ENCODE measurements around the gene LY86. TPM values are rescaled to one million over a fixed set of nuclear protein-coding genes. Genes with fewer than 3 reads are reported as not detected.

The LY86 gene
- total and polyA plus RNA-seq, 4 experiments from 2014 or later, result 1.0 to 4.6 (median 1.5) TPM

GRCh38 chr6:6619021-6619794, 30.7 kb downstream of the LY86 start:
- peaks cover 0 to 2% of the 10 kb centered on the region in 2 donors for H3K27me3 Mint-ChIP-seq
- intact Hi-C loops (cut with micrococcal nuclease), result loop anchor here (10.0 kb wide), 2 partner anchors 486 to 1844 kb away; partner anchors contain the start of genes CDYL and RREB1
- Histone ChIP-seq H3K9me3 (ENCODE audit: control insufficient read depth in 1 of 2, low read length in 2 of 2) (no peaks in the 10 kb centered on the region), H3K36me3 (ENCODE audit: insufficient read depth, low read length) (no peaks in the 10 kb centered on the region), H3K27ac (ENCODE audit: low read depth, low read length) (no peak overlapping the region), H3K4me1 (ENCODE audit: insufficient read depth, low read length) (peaks cover 19% of the 10 kb centered on the region), H3K27me3 (ENCODE audit: insufficient read depth, low read length) (no peaks in the 10 kb centered on the region), H3K4me3 (ENCODE audit: low read length in 2 of 2) (no peak overlapping the region)
- no peak for DNase-seq
- POLR2A ChIA-PET (ENCODE audit: partially characterized antibody), result no interaction called here
- peak overlapping the region in 3 of 7 donors; percentile 12 to 70 (median 53) for H3K27ac Mint-ChIP-seq
- CTCF ChIA-PET (ENCODE audit: partially characterized antibody), result interaction anchor here (1.4 to 1.9 kb wide), 3 partner anchors 13 to 72 kb away, joined by 3 to 9 read pairs (median 4); no protein-coding TSS in a partner anchor
- peaks cover 0 to 2% (median 0%) of the 10 kb centered on the region in 8 donors for H3K9me3 Mint-ChIP-seq
- no peak overlapping the region for H3K4me3 Mint-ChIP-seq
- no peaks in the 10 kb centered on the region for H3K36me3 Mint-ChIP-seq
- peaks cover 9 to 36% (median 26%) of the 10 kb centered on the region in 4 donors for H3K4me1 Mint-ChIP-seq

GRCh38 chr6:6620766-6621425, 32.4 kb downstream of the LY86 start:
- Histone ChIP-seq H3K4me1 (ENCODE audit: insufficient read depth, low read length) (peaks cover 2% of the 10 kb centered on the region), H3K27me3 (ENCODE audit: insufficient read depth, low read length) (no peaks in the 10 kb centered on the region), H3K36me3 (ENCODE audit: insufficient read depth, low read length) (no peaks in the 10 kb centered on the region), H3K27ac (ENCODE audit: low read depth, low read length) (no peak overlapping the region), H3K4me3 (ENCODE audit: low read length in 2 of 2) (no peak overlapping the region), H3K9me3 (ENCODE audit: control insufficient read depth in 1 of 2, low read length in 2 of 2) (no peaks in the 10 kb centered on the region)
- H3K27me3 Mint-ChIP-seq, result peaks cover 0 to 2% of the 10 kb centered on the region in 2 donors
- peaks cover 0 to 2% (median 0%) of the 10 kb centered on the region in 8 donors for H3K9me3 Mint-ChIP-seq
- H3K4me3 Mint-ChIP-seq, result no peak overlapping the region
- CTCF ChIA-PET (ENCODE audit: partially characterized antibody), result interaction anchor here (1.4 to 1.9 kb wide), 2 partner anchors 11 to 74 kb away, joined by 3 to 9 read pairs; no protein-coding TSS in a partner anchor
- intact Hi-C loops (cut with micrococcal nuclease), result no loop called here
- H3K36me3 Mint-ChIP-seq, result no peaks in the 10 kb centered on the region
- H3K4me1 Mint-ChIP-seq, result peaks cover 0 to 26% (median 15%) of the 10 kb centered on the region in 4 donors
- POLR2A ChIA-PET (ENCODE audit: partially characterized antibody), result interaction anchor here (0.6 kb wide), 1 partner anchor 144 kb away, joined by 3 read pairs; no protein-coding TSS in a partner anchor
- no peak for DNase-seq
- H3K27ac Mint-ChIP-seq, result peak overlapping the region in 1 of 7 donors; percentile 24

- Mint-ChIP-seq H3K27ac (no peak overlapping the region), H3K4me3 (no peak overlapping the region), H3K9me3 (peaks cover 0 to 2% (median 0%) of the 10 kb centered on the region in 8 donors), H3K27me3 (peaks cover 0 to 5% of the 10 kb centered on the region in 2 donors), H3K36me3 (no peaks in the 10 kb centered on the region), H3K4me1 (peaks cover 0 to 13% (median 6%) of the 10 kb centered on the region in 4 donors)
- ChIA-PET CTCF (ENCODE audit: partially characterized antibody) (interaction anchor here (1.1 kb wide), 1 partner anchor 11 kb away, joined by 3 read pairs; no protein-coding TSS in a partner anchor), POLR2A (ENCODE audit: partially characterized antibody) (no interaction called here)
- no peaks in the 10 kb centered on the region for H3K9me3 ChIP-seq (ENCODE audit: control insufficient read depth in 1 of 2, low read length in 2 of 2)
- H3K27ac ChIP-seq (ENCODE audit: low read depth, low read length), result no peak overlapping the region
- no peak for DNase-seq
- no peaks in the 10 kb centered on the region for H3K27me3 ChIP-seq (ENCODE audit: insufficient read depth, low read length)
- no peaks in the 10 kb centered on the region for H3K36me3 ChIP-seq (ENCODE audit: insufficient read depth, low read length)
- H3K4me1 ChIP-seq (ENCODE audit: insufficient read depth, low read length), result no peaks in the 10 kb centered on the region
- no peak overlapping the region for H3K4me3 ChIP-seq (ENCODE audit: low read length in 2 of 2)
- intact Hi-C loops (cut with micrococcal nuclease), result no loop called here
These were observed 34.0 kb downstream of the LY86 start for GRCh38 chr6:6622501-6622900.

GRCh38 chr6:6623553-6623952, 35.0 kb downstream of the LY86 start:
- Mint-ChIP-seq H3K36me3 (no peaks in the 10 kb centered on the region), H3K9me3 (peaks cover 0 to 2% (median 0%) of the 10 kb centered on the region in 8 donors), H3K27ac (no peak overlapping the region), H3K4me3 (no peak overlapping the region), H3K27me3 (peaks cover 2 to 5% of the 10 kb centered on the region in 2 donors), H3K4me1 (peaks cover 0 to 13% (median 6%) of the 10 kb centered on the region in 4 donors)
- no peak for DNase-seq
- intact Hi-C loops (cut with micrococcal nuclease), result no loop called here
- no peak overlapping the region for H3K27ac ChIP-seq (ENCODE audit: low read depth, low read length)
- no peaks in the 10 kb centered on the region for H3K4me1 ChIP-seq (ENCODE audit: insufficient read depth, low read length)
- no peaks in the 10 kb centered on the region for H3K36me3 ChIP-seq (ENCODE audit: insufficient read depth, low read length)
- no peaks in the 10 kb centered on the region for H3K9me3 ChIP-seq (ENCODE audit: control insufficient read depth in 1 of 2, low read length in 2 of 2)
- POLR2A ChIA-PET (ENCODE audit: partially characterized antibody), result no interaction called here
- no peak overlapping the region for H3K4me3 ChIP-seq (ENCODE audit: low read length in 2 of 2)
- CTCF ChIA-PET (ENCODE audit: partially characterized antibody), result interaction anchor here (2.0 kb wide), 1 partner anchor 76 kb away, joined by 4 read pairs; no protein-coding TSS in a partner anchor
- H3K27me3 ChIP-seq (ENCODE audit: insufficient read depth, low read length), result no peaks in the 10 kb centered on the region

DNA sequence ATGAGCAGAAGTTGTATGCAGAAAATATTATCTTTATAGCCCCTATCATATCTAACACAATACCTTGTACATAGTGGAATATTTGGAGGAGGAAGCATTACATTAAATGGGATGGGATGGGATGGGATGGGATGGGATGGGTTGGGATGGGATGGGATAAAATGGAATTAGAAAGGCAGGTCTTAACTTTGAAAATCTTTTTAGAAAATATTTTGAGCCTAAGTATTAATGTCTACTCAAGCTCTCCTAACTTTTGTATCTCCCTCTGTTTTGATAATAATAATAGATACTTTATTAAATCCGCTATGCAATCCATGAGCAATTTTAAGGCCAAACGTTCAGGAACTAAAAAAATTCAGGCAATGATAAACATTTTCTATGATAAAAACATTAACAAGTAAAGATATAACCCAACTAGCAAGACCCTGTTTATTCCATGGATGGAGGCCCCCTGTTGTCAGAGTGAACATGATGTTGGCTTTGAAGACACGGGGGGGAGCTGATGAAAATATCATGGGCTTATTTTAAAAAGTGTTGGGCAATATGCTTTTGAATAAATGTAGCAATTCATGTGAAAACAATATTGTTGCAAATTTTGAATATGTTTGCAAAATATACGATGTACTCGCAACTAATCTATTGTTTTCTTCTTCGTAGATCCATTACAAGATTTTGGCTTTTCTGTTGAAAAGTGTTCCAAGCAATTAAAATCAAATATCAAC, 35.9 kb downstream of the LY86 start:
- intact Hi-C loops (cut with micrococcal nuclease), result no loop called here
- CTCF ChIA-PET (ENCODE audit: partially characterized antibody), result interaction anchor here (2.0 kb wide), 1 partner anchor 77 kb away, joined by 4 read pairs; no protein-coding TSS in a partner anchor
- no peak overlapping the region for H3K27ac Mint-ChIP-seq

DNA sequence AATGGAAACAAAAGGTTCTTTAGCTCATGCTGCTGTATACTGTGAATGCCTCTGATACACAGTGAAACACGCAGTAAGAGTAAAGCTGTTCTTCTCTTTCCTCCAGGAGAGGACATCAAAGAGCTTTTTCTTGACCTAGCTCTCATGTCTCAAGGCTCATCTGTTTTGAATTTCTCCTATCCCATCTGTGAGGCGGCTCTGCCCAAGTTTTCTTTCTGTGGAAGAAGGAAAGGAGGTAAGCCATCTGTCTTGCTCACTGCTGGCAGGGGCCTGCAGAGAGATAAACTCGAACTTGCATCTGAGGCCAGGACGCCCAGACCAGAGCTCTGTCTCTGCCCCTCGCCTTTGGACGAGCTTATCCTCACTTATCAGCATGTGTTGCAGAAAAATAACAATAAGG, 37.7 kb downstream of the LY86 start:
- Mint-ChIP-seq H3K4me1 (peaks cover 0 to 6% (median under 1%) of the 10 kb centered on the region in 4 donors), H3K4me3 (no peak overlapping the region), H3K27me3 (peaks cover 2 to 3% of the 10 kb centered on the region in 2 donors), H3K36me3 (no peaks in the 10 kb centered on the region), H3K9me3 (peaks cover 0 to 2% (median 0%) of the 10 kb centered on the region in 8 donors), H3K27ac (peak overlapping the region in 1 of 7 donors; percentile 0)
- H3K9me3 ChIP-seq (ENCODE audit: control insufficient read depth in 1 of 2, low read length in 2 of 2), result no peaks in the 10 kb centered on the region
- CTCF ChIA-PET (ENCODE audit: partially characterized antibody), result no interaction called here
- H3K27ac ChIP-seq (ENCODE audit: low read depth, low read length), result no peak overlapping the region
- DNase-seq, result no peak
- intact Hi-C loops (cut with micrococcal nuclease), result no loop called here
- no peaks in the 10 kb centered on the region for H3K36me3 ChIP-seq (ENCODE audit: insufficient read depth, low read length)
- H3K4me1 ChIP-seq (ENCODE audit: insufficient read depth, low read length), result no peaks in the 10 kb centered on the region
- POLR2A ChIA-PET (ENCODE audit: partially characterized antibody), result interaction anchor here (1.5 to 1.7 kb wide), 2 partner anchors 12 to 16 kb away, joined by 3 to 4 read pairs; no protein-coding TSS in a partner anchor
- no peaks in the 10 kb centered on the region for H3K27me3 ChIP-seq (ENCODE audit: insufficient read depth, low read length)
- H3K4me3 ChIP-seq (ENCODE audit: low read length in 2 of 2), result no peak overlapping the region

More for the DNA sequence above, 35.9 kb downstream of the LY86 start:
- no peak for DNase-seq
- Mint-ChIP-seq H3K4me1 (peaks cover 0 to 12% (median 4%) of the 10 kb centered on the region in 4 donors), H3K27me3 (peaks cover 2 to 5% of the 10 kb centered on the region in 2 donors), H3K9me3 (peaks cover 0 to 2% (median 0%) of the 10 kb centered on the region in 8 donors), H3K36me3 (no peaks in the 10 kb centered on the region), H3K4me3 (no peak overlapping the region)
- Histone ChIP-seq H3K27ac (ENCODE audit: low read depth, low read length) (no peak overlapping the region), H3K4me3 (ENCODE audit: low read length in 2 of 2) (no peak overlapping the region), H3K9me3 (ENCODE audit: control insufficient read depth in 1 of 2, low read length in 2 of 2) (no peaks in the 10 kb centered on the region), H3K36me3 (ENCODE audit: insufficient read depth, low read length) (no peaks in the 10 kb centered on the region), H3K27me3 (ENCODE audit: insufficient read depth, low read length) (no peaks in the 10 kb centered on the region), H3K4me1 (ENCODE audit: insufficient read depth, low read length) (no peaks in the 10 kb centered on the region)
- POLR2A ChIA-PET (ENCODE audit: partially characterized antibody), result interaction anchor here (1.5 kb wide), 1 partner anchor 14 kb away, joined by 3 read pairs; no protein-coding TSS in a partner anchor

All from CD4-positive, alpha-beta memory T cell (primary cell).